Uterus (tissue), 2 donors: ENCODE results near the gene RSRP1.

Source experiments
- POLR2A ChIP-seq, 2 donors: fragments of 450-650 bp; IDR thresholded peaks; one replicate each; pipeline ENCODE4 v1.6.1; 2016; ENCODE audit warnings: antibody characterized with exemption in 2 of 2, mild to moderate bottlenecking in 1 of 2, moderate library complexity in 1 of 2
- TF ChIP-seq, protein P1 (sequence below), 4 experiments: fragments of 200-600 bp in 2 of 4; fragments of 450-650 bp in 2 of 4; sonication (generic) in 2 of 4; IDR thresholded peaks; one replicate each; pipeline ENCODE4 v1.5.1; 2016 to 2019; ENCODE audit warnings: antibody characterized with exemption in 4 of 4, mild to moderate bottlenecking in 2 of 4, moderate library complexity in 1 of 4

DNA sequence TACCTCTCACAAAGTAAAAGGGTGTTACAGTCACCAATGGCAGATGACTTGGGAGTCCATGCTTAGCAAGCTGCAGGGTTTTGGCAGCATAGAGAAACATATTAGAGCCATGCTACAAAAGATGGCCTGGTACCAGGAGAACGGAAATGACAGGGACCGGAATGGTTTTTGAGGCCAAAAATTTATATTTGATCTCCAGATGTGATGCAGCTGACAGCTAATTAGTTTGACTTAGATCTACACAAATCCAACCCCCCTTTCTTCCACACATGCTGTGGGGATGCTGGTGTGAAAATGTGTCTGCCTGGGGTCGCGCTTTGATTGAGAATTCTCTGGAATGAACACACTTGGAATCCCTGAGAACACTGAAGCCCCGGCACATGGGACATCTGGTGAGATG, 41.5 kb downstream of the RSRP1 start:
- TF ChIP-seq, protein P1, sequence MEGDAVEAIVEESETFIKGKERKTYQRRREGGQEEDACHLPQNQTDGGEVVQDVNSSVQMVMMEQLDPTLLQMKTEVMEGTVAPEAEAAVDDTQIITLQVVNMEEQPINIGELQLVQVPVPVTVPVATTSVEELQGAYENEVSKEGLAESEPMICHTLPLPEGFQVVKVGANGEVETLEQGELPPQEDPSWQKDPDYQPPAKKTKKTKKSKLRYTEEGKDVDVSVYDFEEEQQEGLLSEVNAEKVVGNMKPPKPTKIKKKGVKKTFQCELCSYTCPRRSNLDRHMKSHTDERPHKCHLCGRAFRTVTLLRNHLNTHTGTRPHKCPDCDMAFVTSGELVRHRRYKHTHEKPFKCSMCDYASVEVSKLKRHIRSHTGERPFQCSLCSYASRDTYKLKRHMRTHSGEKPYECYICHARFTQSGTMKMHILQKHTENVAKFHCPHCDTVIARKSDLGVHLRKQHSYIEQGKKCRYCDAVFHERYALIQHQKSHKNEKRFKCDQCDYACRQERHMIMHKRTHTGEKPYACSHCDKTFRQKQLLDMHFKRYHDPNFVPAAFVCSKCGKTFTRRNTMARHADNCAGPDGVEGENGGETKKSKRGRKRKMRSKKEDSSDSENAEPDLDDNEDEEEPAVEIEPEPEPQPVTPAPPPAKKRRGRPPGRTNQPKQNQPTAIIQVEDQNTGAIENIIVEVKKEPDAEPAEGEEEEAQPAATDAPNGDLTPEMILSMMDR (IDR thresholded peaks at IDR 0.05): no peak
- TF ChIP-seq POLR2A (IDR thresholded peaks at IDR 0.05): no peak
